Measurements from ENCODE around the gene FCMR.

DNA sequence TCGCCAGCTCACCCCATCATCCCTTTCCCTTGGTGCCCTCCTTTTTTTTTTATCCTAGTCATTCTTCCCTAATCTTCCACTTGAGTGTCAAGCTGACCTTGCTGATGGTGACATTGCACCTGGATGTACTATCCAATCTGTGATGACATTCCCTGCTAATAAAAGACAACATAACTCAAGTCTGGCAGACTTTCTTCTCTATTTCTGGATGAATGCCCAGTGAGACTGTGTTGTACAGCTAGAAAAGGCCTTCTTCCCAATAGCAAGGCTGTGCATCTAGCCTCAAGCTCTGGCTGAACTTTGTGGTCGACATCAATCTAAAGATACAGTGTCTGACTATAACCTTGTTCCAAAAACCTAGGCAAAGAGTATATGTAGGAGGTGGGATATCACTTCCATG lies 18.1 kb downstream of the FCMR start:
- TF ChIP-seq, protein P1, sequence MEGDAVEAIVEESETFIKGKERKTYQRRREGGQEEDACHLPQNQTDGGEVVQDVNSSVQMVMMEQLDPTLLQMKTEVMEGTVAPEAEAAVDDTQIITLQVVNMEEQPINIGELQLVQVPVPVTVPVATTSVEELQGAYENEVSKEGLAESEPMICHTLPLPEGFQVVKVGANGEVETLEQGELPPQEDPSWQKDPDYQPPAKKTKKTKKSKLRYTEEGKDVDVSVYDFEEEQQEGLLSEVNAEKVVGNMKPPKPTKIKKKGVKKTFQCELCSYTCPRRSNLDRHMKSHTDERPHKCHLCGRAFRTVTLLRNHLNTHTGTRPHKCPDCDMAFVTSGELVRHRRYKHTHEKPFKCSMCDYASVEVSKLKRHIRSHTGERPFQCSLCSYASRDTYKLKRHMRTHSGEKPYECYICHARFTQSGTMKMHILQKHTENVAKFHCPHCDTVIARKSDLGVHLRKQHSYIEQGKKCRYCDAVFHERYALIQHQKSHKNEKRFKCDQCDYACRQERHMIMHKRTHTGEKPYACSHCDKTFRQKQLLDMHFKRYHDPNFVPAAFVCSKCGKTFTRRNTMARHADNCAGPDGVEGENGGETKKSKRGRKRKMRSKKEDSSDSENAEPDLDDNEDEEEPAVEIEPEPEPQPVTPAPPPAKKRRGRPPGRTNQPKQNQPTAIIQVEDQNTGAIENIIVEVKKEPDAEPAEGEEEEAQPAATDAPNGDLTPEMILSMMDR (IDR thresholded peaks at IDR 0.05) = no peak
- no peak for TF ChIP-seq EZH2 (IDR thresholded peaks at IDR 0.05; ENCODE audit: borderline replicate concordance, insufficient read depth, low read depth, low read length, poor library complexity, severe bottlenecking)

All from B cell (primary cell).